Measurements from ENCODE around the gene GET4. TPM values are rescaled to one million over a fixed set of nuclear protein-coding genes. Genes with fewer than 3 reads are reported as not detected.

Gene GET4
- total RNA-seq, 1 experiment from 2014 or later = 96.7 TPM

GRCh38 chr7:884191-885003 is 8.0 kb downstream of the GET4 start:
- H3K4me3 ChIP-seq (ENCODE audit: low read length) = no peak overlapping the region
- ChIA-PET POLR2A (ENCODE audit: unreplicated experiment) (no interaction called here), CTCF (no interaction called here)
- ATAC-seq (no peak), DNase-seq (no peak)
- H3K9ac ChIP-seq (ENCODE audit: low read length) = no peak overlapping the region
- no peak overlapping the region for H3K27ac ChIP-seq (ENCODE audit: low read length)
- intact Hi-C loops (cut with micrococcal nuclease) = no loop called here
- TF ChIP-seq EZH2phosphoT487 (IDR thresholded peaks at IDR 0.05; ENCODE audit: borderline replicate concordance, low read length) (no peak), EZH2 (IDR thresholded peaks at IDR 0.05; ENCODE audit: low read length, unreplicated experiment) (no peak), CTCF (conservative IDR thresholded peaks at IDR 0.05; ENCODE audit: low read depth, low read length) (no peak)
- no peaks in the 10 kb centered on the region for H3K36me3 ChIP-seq (ENCODE audit: low read depth, low read length)
- H2AFZ ChIP-seq (ENCODE audit: low read length) = no peak overlapping the region
- no peaks in the 10 kb centered on the region for H3K9me3 ChIP-seq (ENCODE audit: low read length)
- no peak overlapping the region for H3K4me2 ChIP-seq (ENCODE audit: low read length)
- H3K79me2 ChIP-seq (ENCODE audit: low read length) = peaks cover 89% of the 10 kb centered on the region
- no TSS peak for BruUV-seq (replicated peaks)
- peaks cover 27% of the 10 kb centered on the region; the same call in 1 of the 2 replicates for H4K20me1 ChIP-seq (ENCODE audit: low read length)
- no peaks in the 10 kb centered on the region for H3K27me3 ChIP-seq (ENCODE audit: low read length)
- H3F3A ChIP-seq (ENCODE audit: low read length, unreplicated experiment) = no peaks in the 10 kb centered on the region
- no peaks in the 10 kb centered on the region for H3K9me2 ChIP-seq (replicated peaks; ENCODE audit: low read length)
- peaks cover 5% of the 10 kb centered on the region for H3K4me1 ChIP-seq (ENCODE audit: insufficient read depth, low read length)

- H3K4me1 ChIP-seq (ENCODE audit: insufficient read depth, low read length) = no peaks in the 10 kb centered on the region; the same call in 1 of the 2 replicates
- intact Hi-C loops (cut with micrococcal nuclease) = no loop called here
- no peak for DNase-seq
- no peak overlapping the region for H3K27ac ChIP-seq (ENCODE audit: low read length)
- H3K9ac ChIP-seq (ENCODE audit: low read length) = no peak overlapping the region
- no peak overlapping the region for H2AFZ ChIP-seq (ENCODE audit: low read length)
- H4K20me1 ChIP-seq (ENCODE audit: low read length) = peaks cover 27% of the 10 kb centered on the region; the same call in 1 of the 2 replicates
- no peaks in the 10 kb centered on the region for H3K9me3 ChIP-seq (ENCODE audit: low read length)
- no peak overlapping the region for H3K4me3 ChIP-seq (ENCODE audit: low read length)
- CTCF ChIA-PET = no interaction called here
- TF ChIP-seq CTCF (conservative IDR thresholded peaks at IDR 0.05; ENCODE audit: low read depth, low read length) (no peak), EZH2phosphoT487 (IDR thresholded peaks at IDR 0.05; ENCODE audit: borderline replicate concordance, low read length) (no peak), EZH2 (IDR thresholded peaks at IDR 0.05; ENCODE audit: low read length, unreplicated experiment) (no peak)
- H3K4me2 ChIP-seq (ENCODE audit: low read length) = no peak overlapping the region
- H3K9me2 ChIP-seq (replicated peaks; ENCODE audit: low read length) = no peaks in the 10 kb centered on the region
- no TSS peak for BruUV-seq (replicated peaks)
- H3F3A ChIP-seq (ENCODE audit: low read length, unreplicated experiment) = no peaks in the 10 kb centered on the region
- ATAC-seq = no peak
- no peaks in the 10 kb centered on the region for H3K36me3 ChIP-seq (ENCODE audit: low read depth, low read length)
- POLR2A ChIA-PET (ENCODE audit: unreplicated experiment) = no interaction called here
- peaks cover 79% of the 10 kb centered on the region for H3K79me2 ChIP-seq (ENCODE audit: low read length)
- H3K27me3 ChIP-seq (ENCODE audit: low read length) = no peaks in the 10 kb centered on the region
Observed at GRCh38 chr7:885261-885892, 9.0 kb downstream of the GET4 start.
